WI38 (cell line): ENCODE data around the gene AATF.

Experiments
- H3K4me3 ChIP-seq: 2 replicates; pipeline ENCODE4 v1.5.1; 2011; ENCODE audit warnings: low read depth, mild to moderate bottlenecking, control low read depth, low read length
- TF ChIP-seq, protein P1 (sequence below): IDR thresholded peaks from 2 replicates; pipeline ENCODE4 v1.5.1; 2012; ENCODE audit warnings: low read depth, mild to moderate bottlenecking, control low read depth, low read length

The AATF gene

DNA sequence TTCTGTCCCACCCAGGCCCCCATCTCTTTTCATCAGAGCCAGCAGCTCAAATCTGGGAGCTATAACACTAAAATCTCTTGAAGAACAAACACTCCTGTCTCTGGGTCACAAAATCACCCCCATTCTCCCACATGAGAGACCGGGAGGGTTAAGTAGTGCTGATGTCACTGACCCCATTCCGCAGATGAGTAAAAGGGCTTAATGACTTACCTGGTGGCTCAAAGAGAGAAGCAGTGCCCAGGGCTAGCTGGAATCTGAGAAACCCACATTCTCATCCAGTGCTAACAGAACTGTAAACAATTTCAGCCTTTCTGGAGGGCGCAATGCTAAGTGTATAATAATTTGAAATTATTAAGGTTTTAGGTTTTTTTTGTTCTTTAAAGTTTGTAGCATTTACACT lies 37.8 kb upstream of the AATF start:
- TF ChIP-seq, protein P1, sequence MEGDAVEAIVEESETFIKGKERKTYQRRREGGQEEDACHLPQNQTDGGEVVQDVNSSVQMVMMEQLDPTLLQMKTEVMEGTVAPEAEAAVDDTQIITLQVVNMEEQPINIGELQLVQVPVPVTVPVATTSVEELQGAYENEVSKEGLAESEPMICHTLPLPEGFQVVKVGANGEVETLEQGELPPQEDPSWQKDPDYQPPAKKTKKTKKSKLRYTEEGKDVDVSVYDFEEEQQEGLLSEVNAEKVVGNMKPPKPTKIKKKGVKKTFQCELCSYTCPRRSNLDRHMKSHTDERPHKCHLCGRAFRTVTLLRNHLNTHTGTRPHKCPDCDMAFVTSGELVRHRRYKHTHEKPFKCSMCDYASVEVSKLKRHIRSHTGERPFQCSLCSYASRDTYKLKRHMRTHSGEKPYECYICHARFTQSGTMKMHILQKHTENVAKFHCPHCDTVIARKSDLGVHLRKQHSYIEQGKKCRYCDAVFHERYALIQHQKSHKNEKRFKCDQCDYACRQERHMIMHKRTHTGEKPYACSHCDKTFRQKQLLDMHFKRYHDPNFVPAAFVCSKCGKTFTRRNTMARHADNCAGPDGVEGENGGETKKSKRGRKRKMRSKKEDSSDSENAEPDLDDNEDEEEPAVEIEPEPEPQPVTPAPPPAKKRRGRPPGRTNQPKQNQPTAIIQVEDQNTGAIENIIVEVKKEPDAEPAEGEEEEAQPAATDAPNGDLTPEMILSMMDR = no peak

DNA sequence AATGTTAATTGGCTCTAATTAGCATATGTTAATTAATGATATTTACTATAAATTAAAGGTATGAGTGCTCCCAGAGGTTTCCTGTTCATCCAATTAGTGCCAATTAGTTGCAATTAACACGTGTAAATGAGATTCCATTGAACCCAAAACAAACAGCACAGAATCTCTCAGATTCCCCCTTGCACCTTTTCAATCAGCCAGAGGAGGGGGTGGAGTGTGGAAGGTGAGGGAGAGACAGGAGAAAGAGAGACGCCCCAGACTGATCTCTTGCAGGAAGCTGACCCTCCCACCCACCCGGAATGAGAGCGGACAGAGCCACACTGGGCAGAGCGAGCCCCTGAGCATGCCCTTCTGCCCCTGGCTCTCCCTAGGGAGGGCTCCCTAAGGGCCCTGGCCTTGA lies 35.6 kb upstream of the AATF start:
- H3K4me3 ChIP-seq = no peak overlapping the region
- TF ChIP-seq, protein P1 = no peak

More for the DNA sequence above, 37.8 kb upstream of the AATF start:
- no peak overlapping the region for H3K4me3 ChIP-seq

DNA sequence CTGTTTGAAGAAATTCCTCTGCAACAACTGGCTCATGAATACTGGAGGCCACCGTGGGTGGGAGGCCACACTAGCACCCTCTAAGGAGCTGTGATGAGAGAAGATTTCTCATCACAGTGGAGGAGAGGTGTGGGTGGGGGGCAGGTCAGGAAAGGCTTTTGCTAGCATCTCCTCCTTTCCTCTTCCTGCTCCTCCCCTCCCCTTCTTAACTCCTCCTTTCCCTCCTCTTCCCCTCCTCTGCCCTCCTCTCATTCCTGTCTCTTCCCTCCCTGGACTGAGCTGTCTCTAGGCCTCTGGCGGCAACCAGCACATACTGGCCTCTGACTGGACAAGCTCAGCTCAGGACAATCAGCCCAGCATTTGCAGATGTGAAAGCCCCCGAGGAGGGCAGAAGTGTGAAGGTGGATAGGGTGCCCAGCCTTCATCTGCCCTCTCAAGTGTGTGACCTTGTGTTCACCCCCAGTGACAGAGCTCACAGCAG lies 30.5 kb upstream of the AATF start:
- no peak overlapping the region for H3K4me3 ChIP-seq
- TF ChIP-seq, protein P1 = no peak

DNA sequence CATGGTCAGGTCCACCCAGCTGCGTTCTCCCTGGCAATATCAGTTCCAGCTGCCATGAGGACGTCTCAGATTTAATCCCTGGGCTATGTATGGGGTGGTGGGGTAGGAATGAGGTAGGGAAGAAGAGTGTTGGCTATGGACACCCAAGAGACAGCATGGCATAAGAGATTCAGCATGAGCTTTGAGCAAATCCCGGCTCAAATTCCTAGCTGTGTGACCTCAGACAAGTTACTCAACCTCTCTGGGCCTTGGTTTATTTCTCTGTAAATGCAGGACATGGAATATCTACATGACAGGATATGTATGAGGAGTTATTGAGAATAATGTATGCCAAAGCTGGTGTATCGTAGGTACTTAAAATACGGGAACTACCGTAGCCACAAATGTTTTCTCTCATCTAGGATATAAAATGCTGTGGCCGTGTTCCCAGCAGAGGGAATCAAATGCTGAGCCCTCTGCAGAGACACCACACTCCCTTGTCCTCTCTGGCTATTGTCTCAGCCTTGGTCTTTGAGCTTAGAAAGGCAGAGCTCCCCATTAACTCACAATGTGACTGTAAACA lies 29.3 kb upstream of the AATF start:
- TF ChIP-seq, protein P1 = no peak
- no peak overlapping the region for H3K4me3 ChIP-seq

DNA sequence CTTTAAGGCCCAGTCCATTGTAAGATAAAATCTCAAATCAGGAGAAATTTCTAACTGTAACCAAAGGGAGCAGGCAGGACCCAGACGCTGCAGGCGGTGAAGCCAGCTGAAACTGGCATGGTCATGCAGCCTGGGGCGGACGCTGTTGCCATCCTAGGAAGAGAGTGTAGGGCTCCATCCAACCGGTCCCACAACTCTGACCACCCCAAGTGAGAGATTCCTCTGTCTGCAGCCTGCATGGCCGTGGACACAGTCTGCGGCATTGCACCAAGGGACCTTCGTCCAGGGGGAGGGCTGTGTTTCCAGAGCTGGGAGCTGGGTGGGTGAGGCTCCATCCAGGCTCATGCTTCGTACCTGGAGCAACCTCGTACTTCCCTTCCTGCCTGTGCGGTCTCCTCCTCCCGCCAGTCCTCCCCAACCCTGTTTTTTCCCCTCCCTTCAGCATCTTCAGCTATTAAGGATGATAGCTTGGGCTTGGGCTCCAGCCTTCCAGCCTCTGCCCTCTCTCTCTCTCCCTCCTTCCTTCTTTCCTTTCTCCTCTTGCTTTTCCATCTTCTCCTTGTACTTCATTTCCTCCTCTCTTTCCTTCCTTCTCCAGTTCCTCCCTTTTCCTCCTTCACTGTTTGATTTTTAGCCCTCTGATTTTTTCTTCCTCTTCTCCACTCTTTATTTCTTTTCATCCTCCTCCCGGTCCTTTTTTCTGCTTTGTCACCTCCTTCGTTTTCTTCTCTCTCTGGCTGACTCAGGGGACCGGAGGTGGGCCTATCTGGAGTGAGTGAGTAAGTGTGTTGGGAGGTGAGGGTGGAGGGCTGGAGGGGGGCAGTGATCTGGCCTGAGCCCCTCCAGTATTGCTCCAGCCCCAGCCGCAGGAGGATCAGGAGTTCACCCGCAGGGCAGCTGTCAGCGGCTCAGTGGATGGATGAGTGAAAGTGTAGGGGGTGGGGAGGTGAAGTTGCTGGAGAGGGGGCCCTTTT lies 28.4 kb upstream of the AATF start:
- TF ChIP-seq, protein P1 = no peak
- no peak overlapping the region for H3K4me3 ChIP-seq

DNA sequence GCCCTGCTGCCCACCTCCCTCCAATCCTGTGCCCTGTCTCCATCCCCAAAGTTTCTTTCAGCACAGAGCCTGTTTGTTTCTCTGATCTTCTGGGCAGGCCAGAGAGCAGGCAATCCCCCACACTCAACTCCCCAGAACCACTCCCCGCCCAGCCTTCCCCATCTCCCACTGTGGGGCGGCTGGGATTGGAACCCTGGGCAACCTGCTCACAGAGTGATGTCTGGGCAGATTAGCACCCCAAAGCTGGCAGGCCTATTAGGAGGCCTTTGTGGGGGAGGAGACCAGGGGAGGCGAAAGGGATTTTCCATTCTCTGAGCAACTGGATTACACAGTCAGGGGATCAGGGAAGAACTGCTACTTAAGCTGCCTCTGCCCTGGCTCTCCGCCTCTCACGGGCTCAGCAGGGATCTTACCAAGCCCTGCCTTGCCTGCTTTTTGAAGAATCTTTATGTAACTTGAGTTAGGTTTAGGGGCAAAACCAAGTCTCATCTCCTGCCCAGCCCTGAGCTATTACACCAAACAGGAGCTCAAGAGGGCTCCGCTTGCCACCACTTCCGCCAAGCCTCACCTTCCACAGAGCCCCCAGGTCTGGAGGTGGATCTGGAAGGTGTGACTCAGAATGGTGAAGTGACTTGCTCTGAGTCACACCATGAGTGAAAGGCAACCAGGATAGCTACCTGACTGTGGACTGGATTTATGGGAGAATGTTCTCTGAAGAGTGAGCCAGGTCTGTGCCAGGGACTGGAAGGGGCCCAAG lies 27.5 kb upstream of the AATF start:
- TF ChIP-seq, protein P1 = no peak
- H3K4me3 ChIP-seq = no peak overlapping the region
